Upper lobe of left lung (tissue), 6 donors: ENCODE measurements around the gene PRM2. TPM values are rescaled to one million over a fixed set of nuclear protein-coding genes. Genes with fewer than 3 reads are reported as not detected.

Experiments
- ATAC-seq, 2 donors: fragments of 200-7000 bp; cut with Tn5 transposase; one replicate each; pipeline ENCODE4 v1.9.1; 2022; ENCODE audit warnings: mild to moderate bottlenecking in 2 of 2, moderate library complexity in 2 of 2; ENCODE audit not compliant: low FRiP score in 2 of 2
- DNase-seq, 2 donors: peaks; one replicate each; pipeline ENCODE4 v3.0.0-alpha.2; 2019 to 2020
- H3K27ac ChIP-seq, 4 donors: fragments of 200-600 bp; sonication (generic); one replicate each; pipeline ENCODE4 v1.5.1; 2016 to 2019
- H3K27me3 ChIP-seq, 4 donors: fragments of 200-600 bp; sonication (generic); one replicate each; pipeline ENCODE4 v1.5.1; 2017 to 2019
- H3K36me3 ChIP-seq, 4 donors: fragments of 200-600 bp; sonication (generic); one replicate each; pipeline ENCODE4 v1.5.1; 2016 to 2019
- H3K4me1 ChIP-seq, 4 donors: fragments of 200-600 bp; sonication (generic); one replicate each; pipeline ENCODE4 v1.5.1; 2018 to 2019
- H3K4me3 ChIP-seq, 4 donors: fragments of 200-600 bp; sonication (generic); one replicate each; pipeline ENCODE4 v1.5.1; 2017 to 2019; ENCODE audit warnings: mild to moderate bottlenecking in 2 of 4, moderate library complexity in 1 of 4
- H3K9me3 ChIP-seq, 4 donors: fragments of 200-600 bp; sonication (generic); one replicate each; pipeline ENCODE4 v1.5.1; 2018 to 2019
- EP300 ChIP-seq, 4 donors: sonication (generic); formaldehyde crosslinking; IDR thresholded peaks; one replicate each; pipeline ENCODE4 v1.5.1; 2017; ENCODE audit warnings: antibody characterized with exemption in 4 of 4, control low read depth in 2 of 4
- POLR2A ChIP-seq, 4 donors: fragments of 450-650 bp; IDR thresholded peaks; one replicate each; pipeline ENCODE4 v1.5.1; 2016 to 2017; ENCODE audit warnings: antibody characterized with exemption in 4 of 4, mild to moderate bottlenecking in 2 of 4
- POLR2AphosphoS5 ChIP-seq, 2 donors: sonication (generic); formaldehyde crosslinking; IDR thresholded peaks; one replicate each; pipeline ENCODE4 v1.5.1; 2017; ENCODE audit warnings: antibody characterized with exemption in 2 of 2
- WGBS, 2 donors: methylation state at CpG; one replicate each; pipeline ENCODE4 v1.1.5; 2017 to 2018; 5-methylcytosine and 5-hydroxymethylcytosine counted together
- total RNA-seq, 6 donors: library from RNA; depleted of rRNA in 4 of 6; stranded (reverse); fragments of >200 nt in 4 of 6; gene quantifications; one replicate each; pipeline versions ENCODE4 v1.1.0 to v1.2.1, GENCODE V29; 2016 to 2021
- TF ChIP-seq, protein P1 (sequence below), 6 experiments: fragments of 450-650 bp in 4 of 6; fragments of 200-600 bp in 2 of 6; sonication (generic) in 2 of 6; IDR thresholded peaks; one replicate each; pipeline ENCODE4 v1.5.1; 2016 to 2019; ENCODE audit warnings: antibody characterized with exemption in 6 of 6
- donor health status: DM: no; HTN: no; CAD: no; lungs with moderate emphysema.
- donor health status: DM: no; HTN: yes; CAD: no; lungs with severe emphysema.

Gene PRM2
- total RNA-seq, 6 donors from 2014 or later: not detected

DNA sequence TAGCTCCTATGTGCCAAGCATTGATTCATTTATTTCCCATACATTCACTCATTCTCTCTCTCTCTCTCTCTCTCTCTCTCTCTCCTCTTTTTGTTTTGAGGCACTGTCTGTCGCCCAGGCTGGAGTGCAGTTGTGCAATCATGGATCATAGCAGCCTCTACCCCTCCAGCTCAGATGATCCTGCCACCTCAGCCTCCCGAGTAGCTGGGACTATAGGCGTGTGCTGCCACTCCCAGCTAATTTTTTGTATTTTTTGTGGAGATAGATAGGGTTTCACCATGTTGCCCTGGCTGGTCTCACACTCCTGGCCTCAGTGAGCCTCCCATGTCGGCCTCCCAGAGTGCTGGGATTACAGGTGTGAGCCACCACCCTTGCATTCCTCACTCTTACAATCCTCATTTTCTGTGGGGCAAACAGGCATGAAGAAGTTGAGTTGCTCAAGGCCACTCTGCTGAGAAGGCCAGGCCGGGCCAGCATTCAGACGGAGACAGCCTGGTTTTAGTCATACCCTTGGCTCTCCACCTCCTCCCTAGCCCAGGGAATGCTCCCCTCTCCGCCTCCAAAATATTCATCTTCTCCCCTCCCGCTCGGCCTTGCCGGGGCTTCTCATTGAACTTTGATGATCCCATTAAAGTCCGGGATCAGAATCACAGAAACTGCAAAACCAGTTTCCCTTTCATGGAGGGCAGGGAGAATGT, 765 bp upstream of the PRM2 start:
- DNase-seq (no peak), ATAC-seq (no peak)
- no peaks in the 10 kb centered on the region for H3K36me3 ChIP-seq
- TF ChIP-seq POLR2AphosphoS5 (IDR thresholded peaks at IDR 0.05): no peak
- no peak for TF ChIP-seq EP300 (IDR thresholded peaks at IDR 0.05)
- TF ChIP-seq, protein P1, sequence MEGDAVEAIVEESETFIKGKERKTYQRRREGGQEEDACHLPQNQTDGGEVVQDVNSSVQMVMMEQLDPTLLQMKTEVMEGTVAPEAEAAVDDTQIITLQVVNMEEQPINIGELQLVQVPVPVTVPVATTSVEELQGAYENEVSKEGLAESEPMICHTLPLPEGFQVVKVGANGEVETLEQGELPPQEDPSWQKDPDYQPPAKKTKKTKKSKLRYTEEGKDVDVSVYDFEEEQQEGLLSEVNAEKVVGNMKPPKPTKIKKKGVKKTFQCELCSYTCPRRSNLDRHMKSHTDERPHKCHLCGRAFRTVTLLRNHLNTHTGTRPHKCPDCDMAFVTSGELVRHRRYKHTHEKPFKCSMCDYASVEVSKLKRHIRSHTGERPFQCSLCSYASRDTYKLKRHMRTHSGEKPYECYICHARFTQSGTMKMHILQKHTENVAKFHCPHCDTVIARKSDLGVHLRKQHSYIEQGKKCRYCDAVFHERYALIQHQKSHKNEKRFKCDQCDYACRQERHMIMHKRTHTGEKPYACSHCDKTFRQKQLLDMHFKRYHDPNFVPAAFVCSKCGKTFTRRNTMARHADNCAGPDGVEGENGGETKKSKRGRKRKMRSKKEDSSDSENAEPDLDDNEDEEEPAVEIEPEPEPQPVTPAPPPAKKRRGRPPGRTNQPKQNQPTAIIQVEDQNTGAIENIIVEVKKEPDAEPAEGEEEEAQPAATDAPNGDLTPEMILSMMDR (IDR thresholded peaks at IDR 0.05): no peak
- no peak for TF ChIP-seq POLR2A (IDR thresholded peaks at IDR 0.05)
- no peak overlapping the region for H3K4me3 ChIP-seq
- 72 to 82% methylated on average over 11 of the region's 11 CpGs for WGBS, 2 donors
- no peak overlapping the region for H3K27ac ChIP-seq
- peaks cover 0 to 5% (median 0%) of the 10 kb centered on the region in 4 donors for H3K4me1 ChIP-seq
- H3K9me3 ChIP-seq: no peaks in the 10 kb centered on the region
- H3K27me3 ChIP-seq: no peaks in the 10 kb centered on the region

DNA sequence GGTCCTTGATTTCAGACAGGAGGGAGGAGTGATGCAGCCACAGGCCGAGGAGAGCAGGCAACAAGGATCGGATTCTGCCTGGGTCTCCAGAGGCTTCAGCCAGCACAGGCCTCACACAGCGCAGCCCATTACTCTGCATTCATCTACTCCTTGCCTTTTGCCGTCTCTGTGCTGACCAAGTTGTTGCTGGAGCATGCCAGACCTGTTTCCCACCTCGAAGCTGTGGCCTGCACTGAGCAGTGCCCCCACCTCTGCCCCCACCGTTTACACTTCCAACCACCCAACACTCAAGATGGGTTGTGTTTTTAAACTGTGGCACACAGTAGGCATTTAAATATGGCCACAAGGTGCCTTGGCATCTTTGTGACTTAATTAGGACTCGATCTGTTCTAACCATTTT, 1.3 kb downstream of the PRM2 start:
- no peak for ATAC-seq
- Histone ChIP-seq H3K36me3 (no peaks in the 10 kb centered on the region), H3K27ac (no peak overlapping the region), H3K4me1 (peaks cover 0 to 5% (median 0%) of the 10 kb centered on the region in 4 donors), H3K9me3 (no peaks in the 10 kb centered on the region), H3K27me3 (no peaks in the 10 kb centered on the region), H3K4me3 (no peak overlapping the region)
- no peak for TF ChIP-seq EP300 (IDR thresholded peaks at IDR 0.05)
- TF ChIP-seq, protein P1 (IDR thresholded peaks at IDR 0.05): no peak
- TF ChIP-seq POLR2AphosphoS5 (IDR thresholded peaks at IDR 0.05): no peak
- no peak for TF ChIP-seq POLR2A (IDR thresholded peaks at IDR 0.05)
- no peak for DNase-seq
- WGBS, 2 donors: 94 to 95% methylated on average over 7 of the region's 7 CpGs

DNA sequence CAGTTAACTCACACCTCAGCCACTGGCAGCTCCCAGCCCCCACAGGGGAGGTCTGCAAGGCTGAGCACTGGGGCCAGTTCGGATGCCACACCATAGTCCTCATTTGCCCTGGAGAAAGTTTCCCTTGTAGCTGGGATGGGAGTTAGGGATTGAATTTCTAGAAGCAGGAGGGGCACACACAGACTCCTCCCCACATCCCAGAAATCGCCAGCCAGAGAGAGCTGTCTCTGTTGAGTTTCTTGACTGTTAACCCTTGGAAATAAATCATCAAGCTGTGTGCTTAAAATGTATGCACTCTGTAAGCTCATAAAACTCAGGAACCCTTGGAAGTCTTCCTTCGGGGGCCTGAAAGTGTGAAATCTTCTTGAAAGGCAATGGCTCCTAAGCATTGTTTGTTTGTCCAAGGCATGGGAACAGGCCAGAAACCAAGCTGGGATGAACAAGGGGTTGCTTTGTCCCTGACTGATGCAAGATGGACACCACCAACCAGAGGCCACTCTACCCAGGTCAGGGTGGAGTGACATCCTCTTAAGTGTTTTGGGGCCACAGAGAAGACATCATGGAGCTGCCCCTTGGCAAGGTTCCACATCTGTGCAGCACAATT, 2.5 kb downstream of the PRM2 start:
- ATAC-seq: no peak
- 74 to 88% methylated on average over 3 of the region's 3 CpGs for WGBS, 2 donors
- Histone ChIP-seq H3K36me3 (no peaks in the 10 kb centered on the region), H3K4me3 (no peak overlapping the region), H3K4me1 (no peaks in the 10 kb centered on the region), H3K9me3 (no peaks in the 10 kb centered on the region), H3K27ac (no peak overlapping the region), H3K27me3 (no peaks in the 10 kb centered on the region)
- no peak for TF ChIP-seq POLR2AphosphoS5 (IDR thresholded peaks at IDR 0.05)
- TF ChIP-seq EP300 (IDR thresholded peaks at IDR 0.05): no peak
- no peak for TF ChIP-seq POLR2A (IDR thresholded peaks at IDR 0.05)
- TF ChIP-seq, protein P1 (IDR thresholded peaks at IDR 0.05): no peak
- no peak for DNase-seq

DNA sequence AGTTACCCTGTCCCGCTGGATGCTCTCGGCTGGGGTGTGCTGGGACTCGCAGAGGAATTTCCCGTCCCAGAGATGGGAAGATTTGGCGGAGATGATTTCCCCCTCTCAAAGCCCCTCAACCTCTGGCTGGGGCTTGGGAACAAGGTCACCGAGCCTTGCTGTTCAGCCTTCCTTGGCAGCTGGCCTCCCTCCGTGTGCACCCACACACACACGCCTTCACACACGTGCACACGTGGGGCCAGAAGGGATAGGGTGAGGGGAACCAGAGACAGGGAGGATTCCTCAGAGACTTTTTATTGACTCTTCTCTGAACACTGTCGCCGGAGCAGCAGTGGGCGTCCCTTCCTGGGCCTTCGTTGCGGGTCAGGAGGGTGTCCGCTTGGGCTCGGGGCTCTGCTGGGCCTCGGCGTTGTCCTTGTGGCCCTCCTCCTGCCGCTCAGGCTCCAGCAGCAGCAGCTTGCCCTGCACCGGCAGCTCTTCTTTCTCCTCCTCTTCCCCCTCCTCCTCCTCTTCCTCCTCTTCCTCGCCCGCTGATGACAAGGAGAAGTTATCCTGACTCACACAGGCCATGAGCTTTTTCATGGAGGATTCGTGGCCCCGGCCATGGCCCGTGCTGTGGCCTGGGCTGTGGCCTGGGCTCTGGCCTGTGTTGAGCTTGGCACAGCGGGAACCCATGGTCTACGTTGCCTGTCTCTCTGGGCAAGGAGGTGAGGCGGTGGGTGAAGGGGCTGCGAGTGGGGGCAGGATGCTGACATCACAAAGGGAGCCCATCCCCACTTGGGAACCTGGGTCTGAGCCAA, 3.2 kb downstream of the PRM2 start, which contains the start of gene PRM3:
PRM3 (minus strand) TSS at position 709 of the 800 bp plus-strand sequence; CDS start at position 675, 34 bp downstream.
- Histone ChIP-seq H3K4me1 (no peaks in the 10 kb centered on the region), H3K36me3 (no peaks in the 10 kb centered on the region), H3K27ac (no peak within 1 kb of the TSS), H3K27me3 (no peaks in the 10 kb centered on the region), H3K4me3 (no peak within 1 kb of the TSS), H3K9me3 (no peaks in the 10 kb centered on the region)
- DNase-seq: peak in 1 of 2 donors; percentile 53
- TF ChIP-seq, protein P1 (IDR thresholded peaks at IDR 0.05): no peak
- TF ChIP-seq POLR2A (IDR thresholded peaks at IDR 0.05) (no peak), POLR2AphosphoS5 (IDR thresholded peaks at IDR 0.05) (no peak), EP300 (IDR thresholded peaks at IDR 0.05) (no peak)
- WGBS, 2 donors: 84% methylated on average over 20 to 30 of the region's 30 CpGs
- ATAC-seq: peak in 1 of 2 donors; percentile 5
